ENCODE measurements around the gene NFKBIE.

Gene NFKBIE

DNA sequence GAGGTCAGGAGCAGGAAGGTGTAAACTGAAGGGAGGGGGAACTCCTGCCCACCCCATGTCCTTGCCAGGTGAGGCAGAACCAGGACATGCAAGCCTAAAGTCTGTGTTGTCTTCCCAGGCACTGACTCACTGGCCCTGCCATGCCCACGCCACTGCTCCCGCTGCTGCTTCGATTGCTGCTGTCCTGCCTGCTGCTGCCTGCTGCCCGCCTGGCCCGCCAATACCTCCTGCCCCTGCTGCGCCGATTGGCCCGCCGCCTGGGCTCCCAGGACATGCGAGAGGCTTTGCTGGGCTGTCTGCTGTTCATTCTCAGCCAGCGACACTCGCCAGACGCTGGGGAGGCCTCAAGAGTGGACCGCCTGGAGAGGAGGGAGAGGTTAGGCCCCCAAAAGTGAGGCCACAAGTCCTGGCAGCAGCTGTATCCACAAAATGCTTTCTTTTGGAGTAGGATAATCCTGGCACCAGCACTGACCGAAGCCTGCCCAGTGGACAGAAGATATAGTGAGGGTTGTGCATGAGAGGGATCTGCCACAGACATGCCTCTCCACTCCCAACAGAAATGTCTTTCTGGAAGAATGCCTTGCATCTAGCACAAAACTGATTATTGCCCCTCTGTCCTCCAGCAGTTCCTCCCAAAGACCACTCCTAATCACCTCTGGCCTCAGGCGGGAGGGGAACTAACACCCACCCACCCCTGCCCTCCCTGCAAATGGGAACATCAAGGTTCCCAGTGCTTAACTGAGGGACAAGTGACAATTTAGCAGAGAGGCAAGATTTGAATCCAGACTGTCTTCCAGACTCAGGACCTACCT, 47.8 kb downstream of the NFKBIE start:
- TF ChIP-seq, protein P1, sequence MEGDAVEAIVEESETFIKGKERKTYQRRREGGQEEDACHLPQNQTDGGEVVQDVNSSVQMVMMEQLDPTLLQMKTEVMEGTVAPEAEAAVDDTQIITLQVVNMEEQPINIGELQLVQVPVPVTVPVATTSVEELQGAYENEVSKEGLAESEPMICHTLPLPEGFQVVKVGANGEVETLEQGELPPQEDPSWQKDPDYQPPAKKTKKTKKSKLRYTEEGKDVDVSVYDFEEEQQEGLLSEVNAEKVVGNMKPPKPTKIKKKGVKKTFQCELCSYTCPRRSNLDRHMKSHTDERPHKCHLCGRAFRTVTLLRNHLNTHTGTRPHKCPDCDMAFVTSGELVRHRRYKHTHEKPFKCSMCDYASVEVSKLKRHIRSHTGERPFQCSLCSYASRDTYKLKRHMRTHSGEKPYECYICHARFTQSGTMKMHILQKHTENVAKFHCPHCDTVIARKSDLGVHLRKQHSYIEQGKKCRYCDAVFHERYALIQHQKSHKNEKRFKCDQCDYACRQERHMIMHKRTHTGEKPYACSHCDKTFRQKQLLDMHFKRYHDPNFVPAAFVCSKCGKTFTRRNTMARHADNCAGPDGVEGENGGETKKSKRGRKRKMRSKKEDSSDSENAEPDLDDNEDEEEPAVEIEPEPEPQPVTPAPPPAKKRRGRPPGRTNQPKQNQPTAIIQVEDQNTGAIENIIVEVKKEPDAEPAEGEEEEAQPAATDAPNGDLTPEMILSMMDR (IDR thresholded peaks at IDR 0.05; ENCODE audit: borderline replicate concordance, insufficient read depth, low read depth, low read length): no peak
- no peak overlapping the region for H3K4me3 ChIP-seq (ENCODE audit: low read depth, low read length)

DNA sequence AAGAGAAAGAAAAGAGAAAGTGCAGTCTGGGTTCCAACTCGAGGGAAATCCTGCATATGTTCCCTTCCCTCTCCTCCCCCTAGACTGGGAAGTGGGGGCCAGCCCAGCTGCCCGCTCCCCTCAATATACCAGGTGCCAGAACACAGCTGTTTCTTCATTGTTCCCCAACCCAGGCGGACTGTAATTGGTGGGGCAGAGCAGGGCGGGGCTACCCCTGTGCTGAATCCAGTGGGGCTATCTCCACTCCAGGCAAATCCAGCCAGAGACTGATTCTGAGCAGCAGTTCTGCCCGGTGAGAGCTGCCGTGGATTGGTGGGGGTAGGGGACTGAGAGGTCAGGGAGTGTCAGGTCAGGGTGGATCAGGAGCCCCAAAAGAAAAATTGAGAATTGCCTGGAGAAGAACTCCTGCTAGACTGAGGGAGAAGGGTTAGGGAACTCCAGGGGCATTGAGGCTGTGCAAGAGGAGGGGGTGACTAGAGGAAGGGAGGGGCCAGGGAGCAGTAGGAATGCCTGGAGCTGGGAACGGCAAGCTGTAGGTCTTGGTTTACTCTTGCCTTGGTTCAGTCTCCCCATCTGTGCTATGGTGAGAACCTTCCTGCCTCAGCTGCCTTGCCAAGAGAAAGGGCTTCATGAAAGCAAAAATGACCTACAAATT, 48.5 kb downstream of the NFKBIE start, which contains the start of gene MYMX:
Gene MYMX, plus strand, starts transcription at position 250 of the 655 bp plus-strand sequence. CDS start 546 bp downstream, outside the sequence.
- TF ChIP-seq, protein P1 (IDR thresholded peaks at IDR 0.05; ENCODE audit: borderline replicate concordance, insufficient read depth, low read depth, low read length): no peak
- H3K4me3 ChIP-seq (ENCODE audit: low read depth, low read length): no peak within 1 kb of the TSS

DNA sequence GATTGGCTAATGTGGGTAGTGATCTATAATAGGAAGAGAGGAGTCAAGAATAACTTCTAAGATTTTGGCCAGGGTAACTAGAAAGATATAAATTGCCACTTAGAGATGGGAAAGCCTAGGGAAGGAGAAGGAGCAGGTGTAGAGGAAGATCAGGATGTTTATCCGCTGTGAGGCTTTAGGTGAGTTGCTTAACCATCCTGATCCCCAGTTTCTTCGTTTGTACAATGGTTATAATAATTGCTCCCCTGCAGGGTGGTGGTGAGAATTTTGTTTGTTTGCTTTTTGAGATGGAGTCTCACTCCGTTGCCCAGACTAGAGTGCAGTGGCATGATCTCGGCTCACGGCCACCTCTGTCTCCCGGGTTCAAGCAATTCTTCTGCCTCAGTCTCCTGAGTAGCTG, 51.0 kb downstream of the NFKBIE start:
- TF ChIP-seq, protein P1 (IDR thresholded peaks at IDR 0.05; ENCODE audit: borderline replicate concordance, insufficient read depth, low read depth, low read length): no peak

DNA sequence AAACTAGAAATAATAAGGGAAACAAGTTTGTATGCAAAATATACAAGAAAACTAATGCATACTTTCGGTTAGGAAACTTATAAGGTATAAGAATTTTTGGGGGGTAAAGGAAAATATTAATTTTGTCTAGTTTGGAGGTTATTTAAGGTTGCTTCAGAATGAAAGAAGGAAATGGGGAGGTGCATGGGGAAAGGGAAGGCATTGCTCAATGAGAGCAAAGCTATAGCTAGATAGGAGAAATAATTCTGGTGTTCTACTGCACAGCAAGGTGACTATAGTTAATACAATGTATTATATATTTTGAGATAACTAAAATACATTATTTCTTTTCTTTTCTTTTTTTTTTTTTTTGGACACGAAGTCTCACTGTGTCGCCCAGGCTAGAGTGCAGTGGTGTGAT, 54.1 kb downstream of the NFKBIE start:
- TF ChIP-seq, protein P1 (IDR thresholded peaks at IDR 0.05; ENCODE audit: borderline replicate concordance, insufficient read depth, low read depth, low read length): no peak
- no peak overlapping the region for H3K4me3 ChIP-seq (ENCODE audit: low read depth, low read length)

More for the DNA sequence above, 51.0 kb downstream of the NFKBIE start:
- H3K4me3 ChIP-seq (ENCODE audit: low read depth, low read length): no peak overlapping the region

Data from GM12875 (cell line).